HEK293 (cell line): ENCODE results near the gene PDE8B.

Experiments used
- CTCF ChIA-PET: fragments of 350-600 bp; formaldehyde crosslinking; extraction: SDS; loops from one replicate; lab custom pipeline; 2021; ENCODE audit warnings: antibody characterized with exemption; lab: Yijun Ruan, JAX
- POLR2A ChIA-PET: fragments of 300-600 bp; formaldehyde crosslinking; extraction: SDS; loops from one replicate; lab custom pipeline; 2020; ENCODE audit warnings: antibody characterized with exemption, inconsistent platforms; lab: Yijun Ruan, JAX
- H3K27ac ChIP-seq: fragments of 200-500 bp; sonication (Bioruptor generic); 2 replicates; pipeline ENCODE4 v1.5.1; 2014; ENCODE audit warnings: low read depth, low read length, control low read depth, inconsistent platforms; ENCODE audit errors: extremely low read depth
- H3K36me3 ChIP-seq, 2 experiments: fragments of 200-500 bp in 1 of 2; sonication (Bioruptor generic) in 1 of 2; 1 replicate in 1 of 2; 2 replicates in 1 of 2; pipeline ENCODE4 v1.5.1; 2014 to 2017; ENCODE audit warnings: inconsistent platforms in 2 of 2, low read length in 2 of 2; ENCODE audit not compliant: control insufficient read depth in 2 of 2, insufficient read depth in 1 of 2
- H3K4me1 ChIP-seq: fragments of 200-500 bp; sonication (Bioruptor generic); 2 replicates; pipeline ENCODE4 v1.5.1; 2014; ENCODE audit warnings: mild to moderate bottlenecking, low read length, inconsistent platforms; ENCODE audit not compliant: control insufficient read depth, insufficient read depth
- H3K4me3 ChIP-seq: 2 replicates; pipeline ENCODE4 v1.5.1; 2011; ENCODE audit warnings: low read depth, mild to moderate bottlenecking, control low read depth, low read length, moderate library complexity
- H3K9me3 ChIP-seq: fragments of 200-500 bp; sonication (Bioruptor generic); 2 replicates; pipeline ENCODE4 v1.5.1; 2014; ENCODE audit warnings: low read depth, low read length, inconsistent platforms; ENCODE audit not compliant: control insufficient read depth, insufficient read depth
- OSR2 ChIP-seq: fragments of 450-650 bp; formaldehyde crosslinking; IDR thresholded peaks from 2 replicates; pipeline ENCODE4 v1.5.1; 2016; ENCODE audit warnings: missing biosample characterization, missing genetic modification characterization
- TCF7L2 ChIP-seq: IDR thresholded peaks from 2 replicates; pipeline ENCODE4 v1.6.1; 2011; ENCODE audit warnings: low read depth, mild to moderate bottlenecking, inconsistent platforms, low read length, moderate library complexity, borderline replicate concordance
- ZBTB1 ChIP-seq: fragments of 450-650 bp; formaldehyde crosslinking; IDR thresholded peaks from 2 replicates; pipeline ENCODE4 v1.5.1; 2016; ENCODE audit warnings: missing biosample characterization, missing genetic modification characterization
- ZIC2 ChIP-seq: fragments of 450-650 bp; formaldehyde crosslinking; IDR thresholded peaks from 2 replicates; pipeline ENCODE4 v1.5.1; 2016; ENCODE audit warnings: missing biosample characterization, missing genetic modification characterization
- ZNF10 ChIP-seq: fragments of 450-650 bp; formaldehyde crosslinking; IDR thresholded peaks from 2 replicates; pipeline ENCODE4 v1.5.1; 2017; ENCODE audit warnings: missing biosample characterization, missing genetic modification characterization
- ZNF138 ChIP-seq: fragments of 450-650 bp; formaldehyde crosslinking; IDR thresholded peaks from 2 replicates; pipeline ENCODE4 v1.5.1; 2016; ENCODE audit warnings: missing biosample characterization, missing genetic modification characterization, borderline replicate concordance
- ZNF155 ChIP-seq: fragments of 450-650 bp; formaldehyde crosslinking; IDR thresholded peaks from 2 replicates; pipeline ENCODE4 v1.5.1; 2016; ENCODE audit warnings: missing biosample characterization, missing genetic modification characterization
- ZNF169 ChIP-seq: fragments of 450-650 bp; formaldehyde crosslinking; IDR thresholded peaks from 2 replicates; pipeline ENCODE4 v1.5.1; 2016; ENCODE audit warnings: missing biosample characterization, missing genetic modification characterization
- ZNF221 ChIP-seq: fragments of 450-650 bp; formaldehyde crosslinking; IDR thresholded peaks from 2 replicates; pipeline ENCODE4 v1.5.1; 2017; ENCODE audit warnings: missing biosample characterization, missing genetic modification characterization, borderline replicate concordance
- ZNF266 ChIP-seq: fragments of 450-650 bp; formaldehyde crosslinking; IDR thresholded peaks from 2 replicates; pipeline ENCODE4 v1.5.1; 2016; ENCODE audit warnings: missing biosample characterization, missing genetic modification characterization, low read depth
- ZNF670 ChIP-seq: fragments of 450-650 bp; formaldehyde crosslinking; IDR thresholded peaks from 2 replicates; pipeline ENCODE4 v1.5.1; 2016; ENCODE audit warnings: missing biosample characterization, missing genetic modification characterization, low read depth
- ZNF830 ChIP-seq: fragments of 450-650 bp; IDR thresholded peaks from 2 replicates; pipeline ENCODE4 v1.5.0; 2018; ENCODE audit warnings: missing biosample characterization, missing genetic modification characterization, low read depth, mild to moderate bottlenecking, moderate library complexity
- TF ChIP-seq, protein P1 (sequence below): fragments of 450-650 bp; formaldehyde crosslinking; IDR thresholded peaks from 2 replicates; pipeline ENCODE4 v1.5.1; 2016; ENCODE audit warnings: missing biosample characterization, missing genetic modification characterization
- TF ChIP-seq, protein P2 (sequence below): fragments of 450-650 bp; formaldehyde crosslinking; conservative IDR thresholded peaks from 2 replicates; pipeline ENCODE4 v1.5.1; 2016; ENCODE audit warnings: low read depth, missing biosample characterization, missing genetic modification characterization
- TF ChIP-seq, protein P3 (sequence below): fragments of 450-650 bp; formaldehyde crosslinking; IDR thresholded peaks from 2 replicates; pipeline ENCODE4 v1.5.0; 2017; ENCODE audit warnings: missing biosample characterization, missing genetic modification characterization, borderline replicate concordance
- TF ChIP-seq, protein P4 (sequence below): fragments of 450-650 bp; formaldehyde crosslinking; IDR thresholded peaks from 2 replicates; pipeline ENCODE4 v1.5.1; 2016; ENCODE audit warnings: missing biosample characterization, missing genetic modification characterization
- TF ChIP-seq, protein P5 (sequence below): fragments of 450-650 bp; formaldehyde crosslinking; IDR thresholded peaks from 2 replicates; pipeline ENCODE4 v1.5.1; 2017; ENCODE audit warnings: missing biosample characterization, mild to moderate bottlenecking, missing genetic modification characterization, moderate library complexity
- TF ChIP-seq, protein P6 (sequence below): fragments of 450-650 bp; formaldehyde crosslinking; IDR thresholded peaks from 2 replicates; pipeline ENCODE4 v1.5.1; 2016; ENCODE audit warnings: missing biosample characterization, missing genetic modification characterization

PDE8B gene

DNA sequence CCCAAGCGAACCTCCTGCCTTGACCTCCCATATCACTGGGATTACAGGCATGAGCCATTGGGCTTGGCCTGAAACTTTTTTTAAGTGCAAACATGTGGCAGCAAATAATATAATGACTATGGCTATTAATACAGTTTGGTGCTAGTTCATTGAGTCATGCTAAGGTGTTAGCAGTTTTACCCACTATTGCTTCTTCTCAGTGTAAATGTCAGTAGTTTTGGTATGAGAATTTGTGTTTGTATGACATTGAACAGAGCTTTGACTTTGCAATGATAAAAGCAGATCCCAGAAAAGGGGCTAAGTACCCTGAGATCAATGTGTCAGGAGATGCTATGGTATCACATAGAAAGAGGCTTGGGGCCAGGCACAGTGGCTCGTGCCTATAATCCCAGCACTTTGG, 214.4 kb downstream of the PDE8B start:
- Histone ChIP-seq H3K27ac (no peak overlapping the region), H3K9me3 (no peaks in the 10 kb centered on the region), H3K4me3 (no peak overlapping the region), H3K4me1 (no peaks in the 10 kb centered on the region), H3K36me3 (peaks cover 13 to 31% of the 10 kb centered on the region in 2 experiments)
- POLR2A ChIA-PET, result no interaction called here
- TF ChIP-seq OSR2 (tag by site-specific recombination) (no peak), ZNF169 (tag by site-specific recombination) (no peak), ZNF670 (no peak), ZNF266 (tag by site-specific recombination) (no peak), ZBTB1 (tag by site-specific recombination) (no peak), ZIC2 (tag by site-specific recombination) (no peak), TCF7L2 (no peak), ZNF10 (tag by site-specific recombination) (no peak), ZNF155 (no peak), ZNF138 (tag by site-specific recombination) (no peak), ZNF221 (tag by site-specific recombination) (no peak), ZNF830 (tag by site-specific recombination) (no peak)
- TF ChIP-seq, protein P1, sequence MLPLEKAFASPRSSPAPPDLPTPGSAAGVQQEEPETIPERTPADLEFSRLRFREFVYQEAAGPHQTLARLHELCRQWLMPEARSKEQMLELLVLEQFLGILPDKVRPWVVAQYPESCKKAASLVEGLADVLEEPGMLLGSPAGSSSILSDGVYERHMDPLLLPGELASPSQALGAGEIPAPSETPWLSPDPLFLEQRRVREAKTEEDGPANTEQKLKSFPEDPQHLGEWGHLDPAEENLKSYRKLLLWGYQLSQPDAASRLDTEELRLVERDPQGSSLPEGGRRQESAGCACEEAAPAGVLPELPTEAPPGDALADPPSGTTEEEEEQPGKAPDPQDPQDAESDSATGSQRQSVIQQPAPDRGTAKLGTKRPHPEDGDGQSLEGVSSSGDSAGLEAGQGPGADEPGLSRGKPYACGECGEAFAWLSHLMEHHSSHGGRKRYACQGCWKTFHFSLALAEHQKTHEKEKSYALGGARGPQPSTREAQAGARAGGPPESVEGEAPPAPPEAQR (tag by site-specific recombination), result no peak
- TF ChIP-seq, protein P2, sequence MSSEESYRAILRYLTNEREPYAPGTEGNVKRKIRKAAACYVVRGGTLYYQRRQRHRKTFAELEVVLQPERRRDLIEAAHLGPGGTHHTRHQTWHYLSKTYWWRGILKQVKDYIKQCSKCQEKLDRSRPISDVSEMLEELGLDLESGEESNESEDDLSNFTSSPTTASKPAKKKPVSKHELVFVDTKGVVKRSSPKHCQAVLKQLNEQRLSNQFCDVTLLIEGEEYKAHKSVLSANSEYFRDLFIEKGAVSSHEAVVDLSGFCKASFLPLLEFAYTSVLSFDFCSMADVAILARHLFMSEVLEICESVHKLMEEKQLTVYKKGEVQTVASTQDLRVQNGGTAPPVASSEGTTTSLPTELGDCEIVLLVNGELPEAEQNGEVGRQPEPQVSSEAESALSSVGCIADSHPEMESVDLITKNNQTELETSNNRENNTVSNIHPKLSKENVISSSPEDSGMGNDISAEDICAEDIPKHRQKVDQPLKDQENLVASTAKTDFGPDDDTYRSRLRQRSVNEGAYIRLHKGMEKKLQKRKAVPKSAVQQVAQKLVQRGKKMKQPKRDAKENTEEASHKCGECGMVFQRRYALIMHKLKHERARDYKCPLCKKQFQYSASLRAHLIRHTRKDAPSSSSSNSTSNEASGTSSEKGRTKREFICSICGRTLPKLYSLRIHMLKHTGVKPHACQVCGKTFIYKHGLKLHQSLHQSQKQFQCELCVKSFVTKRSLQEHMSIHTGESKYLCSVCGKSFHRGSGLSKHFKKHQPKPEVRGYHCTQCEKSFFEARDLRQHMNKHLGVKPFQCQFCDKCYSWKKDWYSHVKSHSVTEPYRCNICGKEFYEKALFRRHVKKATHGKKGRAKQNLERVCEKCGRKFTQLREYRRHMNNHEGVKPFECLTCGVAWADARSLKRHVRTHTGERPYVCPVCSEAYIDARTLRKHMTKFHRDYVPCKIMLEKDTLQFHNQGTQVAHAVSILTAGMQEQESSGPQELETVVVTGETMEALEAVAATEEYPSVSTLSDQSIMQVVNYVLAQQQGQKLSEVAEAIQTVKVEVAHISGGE (tag by site-specific recombination), result no peak
- TF ChIP-seq, protein P3, sequence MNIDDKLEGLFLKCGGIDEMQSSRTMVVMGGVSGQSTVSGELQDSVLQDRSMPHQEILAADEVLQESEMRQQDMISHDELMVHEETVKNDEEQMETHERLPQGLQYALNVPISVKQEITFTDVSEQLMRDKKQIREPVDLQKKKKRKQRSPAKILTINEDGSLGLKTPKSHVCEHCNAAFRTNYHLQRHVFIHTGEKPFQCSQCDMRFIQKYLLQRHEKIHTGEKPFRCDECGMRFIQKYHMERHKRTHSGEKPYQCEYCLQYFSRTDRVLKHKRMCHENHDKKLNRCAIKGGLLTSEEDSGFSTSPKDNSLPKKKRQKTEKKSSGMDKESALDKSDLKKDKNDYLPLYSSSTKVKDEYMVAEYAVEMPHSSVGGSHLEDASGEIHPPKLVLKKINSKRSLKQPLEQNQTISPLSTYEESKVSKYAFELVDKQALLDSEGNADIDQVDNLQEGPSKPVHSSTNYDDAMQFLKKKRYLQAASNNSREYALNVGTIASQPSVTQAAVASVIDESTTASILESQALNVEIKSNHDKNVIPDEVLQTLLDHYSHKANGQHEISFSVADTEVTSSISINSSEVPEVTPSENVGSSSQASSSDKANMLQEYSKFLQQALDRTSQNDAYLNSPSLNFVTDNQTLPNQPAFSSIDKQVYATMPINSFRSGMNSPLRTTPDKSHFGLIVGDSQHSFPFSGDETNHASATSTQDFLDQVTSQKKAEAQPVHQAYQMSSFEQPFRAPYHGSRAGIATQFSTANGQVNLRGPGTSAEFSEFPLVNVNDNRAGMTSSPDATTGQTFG (tag by site-specific recombination), result no peak
- TF ChIP-seq, protein P4, sequence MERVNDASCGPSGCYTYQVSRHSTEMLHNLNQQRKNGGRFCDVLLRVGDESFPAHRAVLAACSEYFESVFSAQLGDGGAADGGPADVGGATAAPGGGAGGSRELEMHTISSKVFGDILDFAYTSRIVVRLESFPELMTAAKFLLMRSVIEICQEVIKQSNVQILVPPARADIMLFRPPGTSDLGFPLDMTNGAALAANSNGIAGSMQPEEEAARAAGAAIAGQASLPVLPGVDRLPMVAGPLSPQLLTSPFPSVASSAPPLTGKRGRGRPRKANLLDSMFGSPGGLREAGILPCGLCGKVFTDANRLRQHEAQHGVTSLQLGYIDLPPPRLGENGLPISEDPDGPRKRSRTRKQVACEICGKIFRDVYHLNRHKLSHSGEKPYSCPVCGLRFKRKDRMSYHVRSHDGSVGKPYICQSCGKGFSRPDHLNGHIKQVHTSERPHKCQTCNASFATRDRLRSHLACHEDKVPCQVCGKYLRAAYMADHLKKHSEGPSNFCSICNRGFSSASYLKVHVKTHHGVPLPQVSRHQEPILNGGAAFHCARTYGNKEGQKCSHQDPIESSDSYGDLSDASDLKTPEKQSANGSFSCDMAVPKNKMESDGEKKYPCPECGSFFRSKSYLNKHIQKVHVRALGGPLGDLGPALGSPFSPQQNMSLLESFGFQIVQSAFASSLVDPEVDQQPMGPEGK (tag by site-specific recombination), result no peak
- TF ChIP-seq, protein P5, sequence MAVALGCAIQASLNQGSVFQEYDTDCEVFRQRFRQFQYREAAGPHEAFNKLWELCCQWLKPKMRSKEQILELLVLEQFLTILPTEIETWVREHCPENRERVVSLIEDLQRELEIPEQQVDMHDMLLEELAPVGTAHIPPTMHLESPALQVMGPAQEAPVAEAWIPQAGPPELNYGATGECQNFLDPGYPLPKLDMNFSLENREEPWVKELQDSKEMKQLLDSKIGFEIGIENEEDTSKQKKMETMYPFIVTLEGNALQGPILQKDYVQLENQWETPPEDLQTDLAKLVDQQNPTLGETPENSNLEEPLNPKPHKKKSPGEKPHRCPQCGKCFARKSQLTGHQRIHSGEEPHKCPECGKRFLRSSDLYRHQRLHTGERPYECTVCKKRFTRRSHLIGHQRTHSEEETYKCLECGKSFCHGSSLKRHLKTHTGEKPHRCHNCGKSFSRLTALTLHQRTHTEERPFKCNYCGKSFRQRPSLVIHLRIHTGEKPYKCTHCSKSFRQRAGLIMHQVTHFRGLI, result no peak
- TF ChIP-seq, protein P6, sequence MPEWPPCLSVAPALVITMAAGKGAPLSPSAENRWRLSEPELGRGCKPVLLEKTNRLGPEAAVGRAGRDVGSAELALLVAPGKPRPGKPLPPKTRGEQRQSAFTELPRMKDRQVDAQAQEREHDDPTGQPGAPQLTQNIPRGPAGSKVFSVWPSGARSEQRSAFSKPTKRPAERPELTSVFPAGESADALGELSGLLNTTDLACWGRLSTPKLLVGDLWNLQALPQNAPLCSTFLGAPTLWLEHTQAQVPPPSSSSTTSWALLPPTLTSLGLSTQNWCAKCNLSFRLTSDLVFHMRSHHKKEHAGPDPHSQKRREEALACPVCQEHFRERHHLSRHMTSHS (tag by site-specific recombination), result no peak
- CTCF ChIA-PET, result interaction anchor here (1.0 kb wide), 1 partner anchor 295 kb away, joined by 3 read pairs; no protein-coding TSS in a partner anchor
